ENCODE results near the gene PMVK. TPM values are rescaled to one million over a fixed set of nuclear protein-coding genes. Genes with fewer than 3 reads are reported as not detected.

Gene PMVK
- total RNA-seq, 1 experiment from 2014 or later: 27.1 TPM

- peak; percentile 43 to 47 for DNase-seq
- BruUV-seq (replicated peaks): no TSS peak
- TF ChIP-seq, protein P1, sequence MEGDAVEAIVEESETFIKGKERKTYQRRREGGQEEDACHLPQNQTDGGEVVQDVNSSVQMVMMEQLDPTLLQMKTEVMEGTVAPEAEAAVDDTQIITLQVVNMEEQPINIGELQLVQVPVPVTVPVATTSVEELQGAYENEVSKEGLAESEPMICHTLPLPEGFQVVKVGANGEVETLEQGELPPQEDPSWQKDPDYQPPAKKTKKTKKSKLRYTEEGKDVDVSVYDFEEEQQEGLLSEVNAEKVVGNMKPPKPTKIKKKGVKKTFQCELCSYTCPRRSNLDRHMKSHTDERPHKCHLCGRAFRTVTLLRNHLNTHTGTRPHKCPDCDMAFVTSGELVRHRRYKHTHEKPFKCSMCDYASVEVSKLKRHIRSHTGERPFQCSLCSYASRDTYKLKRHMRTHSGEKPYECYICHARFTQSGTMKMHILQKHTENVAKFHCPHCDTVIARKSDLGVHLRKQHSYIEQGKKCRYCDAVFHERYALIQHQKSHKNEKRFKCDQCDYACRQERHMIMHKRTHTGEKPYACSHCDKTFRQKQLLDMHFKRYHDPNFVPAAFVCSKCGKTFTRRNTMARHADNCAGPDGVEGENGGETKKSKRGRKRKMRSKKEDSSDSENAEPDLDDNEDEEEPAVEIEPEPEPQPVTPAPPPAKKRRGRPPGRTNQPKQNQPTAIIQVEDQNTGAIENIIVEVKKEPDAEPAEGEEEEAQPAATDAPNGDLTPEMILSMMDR (conservative IDR thresholded peaks at IDR 0.05): no peak
- no peak for TF ChIP-seq EZH2 (IDR thresholded peaks at IDR 0.05; ENCODE audit: low read depth)
- Histone ChIP-seq H3K79me2 (ENCODE audit: low read depth) (peaks cover 64% of the 10 kb centered on the region), H3K27ac (peak overlapping the region; percentile 97), H4K20me1 (ENCODE audit: insufficient read depth) (peaks cover 6% of the 10 kb centered on the region; the same call in 1 of the 2 replicates), H3K9me3 (ENCODE audit: insufficient read depth, low read depth) (no peaks in the 10 kb centered on the region), H3K9me2 (ENCODE audit: insufficient read depth) (no peaks in the 10 kb centered on the region), H3K4me2 (peak overlapping the region; percentile 84), H3K36me3 (ENCODE audit: low read depth) (peaks cover 23% of the 10 kb centered on the region), H3F3A (ENCODE audit: insufficient read depth, low read depth) (peaks cover 78% of the 10 kb centered on the region), H3K4me1 (replicated peaks; ENCODE audit: insufficient read depth) (peaks cover 36% of the 10 kb centered on the region), H3K27me3 (ENCODE audit: insufficient read depth, low read depth) (no peaks in the 10 kb centered on the region), H2AFZ (peak overlapping the region; percentile 53), H3K4me3 (peak overlapping the region; percentile 87)
- intact Hi-C loops (cut with micrococcal nuclease; ENCODE audit: unreplicated experiment): no loop called here
- ChIA-PET POLR2A (ENCODE audit: unreplicated experiment) (interaction anchor here (0.6 kb wide), 1 partner anchor 10 kb away, joined by 3 read pairs; no protein-coding TSS in a partner anchor), CTCF (no interaction called here)
Observed at GRCh38 chr1:154975409-154976059, 39.0 kb upstream of the PMVK start.

DNA sequence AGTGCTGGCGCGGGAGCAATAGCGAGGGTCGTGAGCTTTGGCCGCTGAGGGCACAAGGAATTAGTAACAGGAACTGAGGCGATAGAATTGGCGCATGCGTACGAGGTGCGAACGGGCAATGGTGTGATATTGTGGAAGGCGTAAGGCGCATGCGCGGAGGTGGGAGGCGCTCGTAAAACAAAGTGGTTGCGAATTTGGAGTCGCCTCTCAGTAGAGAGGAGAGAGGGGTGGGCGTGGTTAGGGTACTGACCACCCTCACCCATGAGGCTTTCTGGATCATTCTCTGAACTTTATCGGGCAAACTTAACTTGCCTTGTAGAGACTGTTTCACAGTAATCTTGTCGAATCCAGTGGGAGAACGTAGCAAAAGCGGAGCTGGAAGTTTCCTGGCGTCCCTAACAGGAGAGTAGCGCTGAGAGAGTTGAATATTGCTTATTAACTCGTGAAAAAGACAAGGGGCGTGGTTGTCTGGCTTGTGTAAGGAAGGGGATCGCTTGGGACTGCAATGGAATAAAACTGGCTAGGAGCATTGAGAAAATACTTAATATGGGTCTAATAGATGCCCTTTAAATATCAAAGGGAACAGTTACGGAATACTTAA lies 38.4 kb upstream of the PMVK start:
- Histone ChIP-seq H3K9me2 (ENCODE audit: insufficient read depth) (no peaks in the 10 kb centered on the region), H3K4me2 (peak overlapping the region; percentile 84), H3F3A (ENCODE audit: insufficient read depth, low read depth) (peaks cover 72% of the 10 kb centered on the region), H2AFZ (peak overlapping the region; percentile 53; the same call in 1 of the 2 replicates), H3K9me3 (ENCODE audit: insufficient read depth, low read depth) (no peaks in the 10 kb centered on the region), H3K36me3 (ENCODE audit: low read depth) (peaks cover 23% of the 10 kb centered on the region), H3K4me1 (replicated peaks; ENCODE audit: insufficient read depth) (peaks cover 42% of the 10 kb centered on the region), H3K27me3 (ENCODE audit: insufficient read depth, low read depth) (no peaks in the 10 kb centered on the region), H4K20me1 (ENCODE audit: insufficient read depth) (peaks cover 6% of the 10 kb centered on the region; the same call in 1 of the 2 replicates), H3K79me2 (ENCODE audit: low read depth) (peaks cover 69% of the 10 kb centered on the region), H3K4me3 (peak overlapping the region; percentile 87), H3K27ac (peak overlapping the region; percentile 97)
- CTCF ChIA-PET: interaction anchor here (1.3 kb wide), 1 partner anchor 110 kb away, joined by 3 read pairs; no protein-coding TSS in a partner anchor
- DNase-seq: peak; percentile 89 to 93
- no peak for TF ChIP-seq EZH2 (IDR thresholded peaks at IDR 0.05; ENCODE audit: low read depth)
- TF ChIP-seq, protein P1 (conservative IDR thresholded peaks at IDR 0.05): no peak
- BruUV-seq (replicated peaks): TSS peak; percentile 59
- POLR2A ChIA-PET (ENCODE audit: unreplicated experiment): interaction anchor here (0.7 kb wide), 2 partner anchors 10 to 67 kb away, joined by 4 to 6 read pairs; no protein-coding TSS in a partner anchor
- intact Hi-C loops (cut with micrococcal nuclease; ENCODE audit: unreplicated experiment): loop anchor here (1.0 to 5.0 kb wide), 3 partner anchors 42 to 347 kb away; partner anchors contain the start of genes RUSC1 and SLC50A1

DNA sequence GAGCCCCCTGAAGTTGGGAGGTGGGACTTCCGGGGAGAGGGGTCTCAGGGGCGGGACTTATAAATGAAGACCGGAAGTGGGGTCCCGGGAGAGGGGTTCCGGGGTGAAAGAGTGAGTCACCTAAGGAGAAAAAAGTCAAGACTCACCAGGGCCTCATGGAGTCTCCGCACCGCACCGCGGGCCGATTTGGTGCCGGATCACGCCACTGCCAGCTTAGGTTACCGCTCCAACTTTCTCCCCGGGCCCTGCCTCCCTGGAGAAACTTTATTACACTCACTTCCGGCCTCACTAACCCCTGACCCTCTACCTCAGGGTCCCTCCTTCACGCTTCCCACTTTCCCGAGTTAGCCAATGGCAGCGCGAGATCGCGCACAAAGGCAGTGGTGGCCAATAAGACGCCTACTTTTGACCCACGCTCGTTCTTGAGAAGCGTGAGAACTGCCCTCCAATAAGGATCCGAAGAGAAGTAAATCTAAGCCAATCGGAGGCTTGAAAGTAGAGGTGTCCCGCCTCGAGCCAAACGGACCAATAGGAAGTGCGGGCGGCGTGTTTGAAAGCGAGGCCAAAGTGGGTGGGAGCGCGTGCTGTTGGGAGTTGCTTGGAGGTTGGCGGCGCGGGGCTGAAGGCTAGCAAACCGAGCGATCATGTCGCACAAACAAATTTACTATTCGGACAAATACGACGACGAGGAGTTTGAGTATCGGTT lies 37.7 kb upstream of the PMVK start, which contains the start of gene CKS1B:
Gene CKS1B, plus strand, starts transcription at position 580 of the 706 bp plus-strand sequence. Its CDS starts 65 bp downstream, at position 645.
- Histone ChIP-seq H3K9me2 (ENCODE audit: insufficient read depth) (no peaks in the 10 kb centered on the region), H3K79me2 (ENCODE audit: low read depth) (peaks cover 69% of the 10 kb centered on the region), H3K4me1 (replicated peaks; ENCODE audit: insufficient read depth) (peaks cover 48% of the 10 kb centered on the region), H3K4me2 (peak within 1 kb of the TSS; percentile 93), H3F3A (ENCODE audit: insufficient read depth, low read depth) (peaks cover 65% of the 10 kb centered on the region), H4K20me1 (ENCODE audit: insufficient read depth) (peaks cover 6% of the 10 kb centered on the region; the same call in 1 of the 2 replicates), H3K36me3 (ENCODE audit: low read depth) (peaks cover 19% of the 10 kb centered on the region), H3K4me3 (peak within 1 kb of the TSS; percentile 87), H3K27ac (peak within 1 kb of the TSS; percentile 97), H2AFZ (peak within 1 kb of the TSS; percentile 53), H3K9me3 (ENCODE audit: insufficient read depth, low read depth) (no peaks in the 10 kb centered on the region), H3K27me3 (ENCODE audit: insufficient read depth, low read depth) (no peaks in the 10 kb centered on the region)
- no peak for TF ChIP-seq EZH2 (IDR thresholded peaks at IDR 0.05; ENCODE audit: low read depth)
- TF ChIP-seq, protein P1 (conservative IDR thresholded peaks at IDR 0.05): no peak
- ChIA-PET POLR2A (ENCODE audit: unreplicated experiment) (interaction anchor here (0.5 to 1.0 kb wide), 7 partner anchors 10 to 1016 kb away, joined by 3 to 26 read pairs (median 4); partner anchors contain the start of genes CRTC2 and PBXIP1), CTCF (interaction anchor here (0.6 to 1.5 kb wide), 3 partner anchors 9 to 111 kb away, joined by 3 to 22 read pairs (median 5); partner anchors contain the start of gene FLAD1)
- intact Hi-C loops (cut with micrococcal nuclease; ENCODE audit: unreplicated experiment): loop anchor here (1.0 to 5.0 kb wide), 3 partner anchors 43 to 348 kb away; partner anchors contain the start of genes RUSC1 and SLC50A1
- no TSS peak for BruUV-seq (replicated peaks)
- DNase-seq: peak; percentile 96 to 100

Data from PC-9 (cell line).